Kidney (tissue), 14 donors: ENCODE measurements around the gene KCNH8. TPM values are rescaled to one million over a fixed set of nuclear protein-coding genes. Genes with fewer than 3 reads are reported as not detected.

Source experiments
- DNase-seq, 5 donors: peaks; one replicate each; pipeline ENCODE4 v3.0.0-alpha.2; 2013 to 2020
- FAIRE-seq: peaks from 2 replicates; lab custom pipeline; 2012; peaks lifted over from hg19 to GRCh38; lab: Jason Lieb, UNC
- H3K27ac ChIP-seq, 2 donors: one replicate each; pipeline ENCODE4 v1.7.0; 2013; ENCODE audit warnings: low read depth in 2 of 2, low read length in 2 of 2, inconsistent platforms in 1 of 2
- H3K27me3 ChIP-seq: one replicate; pipeline ENCODE4 v1.7.1; 2013; ENCODE audit warnings: low read length, inconsistent platforms; ENCODE audit not compliant: control insufficient read depth, insufficient read depth
- H3K36me3 ChIP-seq, 3 donors: one replicate each; pipeline versions ENCODE4 v1.7.0 to v1.7.1; 2013; ENCODE audit warnings: low read length in 3 of 3, control low read depth in 1 of 3, inconsistent platforms in 1 of 3; ENCODE audit not compliant: insufficient read depth in 3 of 3, control insufficient read depth in 2 of 3
- H3K4me1 ChIP-seq, 3 donors: one replicate each; pipeline versions ENCODE4 v1.7.0 to v1.7.1; 2013; ENCODE audit warnings: low read length in 3 of 3, inconsistent platforms in 1 of 3, low read depth in 1 of 3; ENCODE audit not compliant: control insufficient read depth in 2 of 3, insufficient read depth in 2 of 3
- H3K4me3 ChIP-seq, 3 donors: one replicate each; pipeline versions ENCODE4 v1.7.0 to v1.8.1; 2013; ENCODE audit warnings: low read length in 3 of 3, control low read depth in 1 of 3, inconsistent platforms in 1 of 3
- H3K9ac ChIP-seq, 3 donors: one replicate each; pipeline versions ENCODE4 v1.7.0 to v1.7.1; 2013; ENCODE audit warnings: low read length in 3 of 3, control low read depth in 1 of 3, inconsistent platforms in 1 of 3
- H3K9me3 ChIP-seq, 3 donors: one replicate each; pipeline versions ENCODE4 v1.7.0 to v1.7.1; 2013; ENCODE audit warnings: low read length in 3 of 3, control low read depth in 1 of 3, inconsistent platforms in 1 of 3; ENCODE audit not compliant: control insufficient read depth in 2 of 3, insufficient read depth in 1 of 3
- intact Hi-C: fragments of 100-400 bp; cut with DNase I; formaldehyde crosslinking; loops from one replicate; pipeline ENCODE4 v1.11.1; 2022
- polyA plus RNA-seq: library from polyadenylated mRNA; stranded (reverse); fragments of 350-450 nt; fragmentation: Illumina TruSeq; extraction: RNeasy Lipid Tissue Mini Kit (QIAGEN cat#74804); gene quantifications from one replicate; pipeline ENCODE4 v1.2.3, GENCODE V29; 2014; ENCODE audit warnings: low read depth, low replicate concordance; ENCODE audit not compliant: insufficient read depth
- total RNA-seq: library from RNA; stranded (reverse); fragmentation: NEBNext Ultra II Directional; extraction: Animal tissue kit (Norgen Biotek cat#: 25700); gene quantifications from one replicate; pipeline ENCODE4 v1.2.1, GENCODE V29; 2021
- TF ChIP-seq, protein P1 (sequence below): IDR thresholded peaks from 3 replicates; pipeline ENCODE4 v1.5.1; 2012; ENCODE audit warnings: mild to moderate bottlenecking, moderate library complexity, borderline replicate concordance; ENCODE audit not compliant: insufficient read depth; ENCODE audit errors: extremely low read depth
- donor health status: control.
- donor health status: control.
- donor health status: control.
- donor health status: control.
- donor health status: control.
- donor health status: DM: yes; HTN: yes; CAD: no.
- donor health status: Normal renal cell carcinoma (clear cell type).

Gene KCNH8
- total and polyA plus RNA-seq, 2 donors from 2014 or later, result 1.0 TPM; not detected in 1

DNA sequence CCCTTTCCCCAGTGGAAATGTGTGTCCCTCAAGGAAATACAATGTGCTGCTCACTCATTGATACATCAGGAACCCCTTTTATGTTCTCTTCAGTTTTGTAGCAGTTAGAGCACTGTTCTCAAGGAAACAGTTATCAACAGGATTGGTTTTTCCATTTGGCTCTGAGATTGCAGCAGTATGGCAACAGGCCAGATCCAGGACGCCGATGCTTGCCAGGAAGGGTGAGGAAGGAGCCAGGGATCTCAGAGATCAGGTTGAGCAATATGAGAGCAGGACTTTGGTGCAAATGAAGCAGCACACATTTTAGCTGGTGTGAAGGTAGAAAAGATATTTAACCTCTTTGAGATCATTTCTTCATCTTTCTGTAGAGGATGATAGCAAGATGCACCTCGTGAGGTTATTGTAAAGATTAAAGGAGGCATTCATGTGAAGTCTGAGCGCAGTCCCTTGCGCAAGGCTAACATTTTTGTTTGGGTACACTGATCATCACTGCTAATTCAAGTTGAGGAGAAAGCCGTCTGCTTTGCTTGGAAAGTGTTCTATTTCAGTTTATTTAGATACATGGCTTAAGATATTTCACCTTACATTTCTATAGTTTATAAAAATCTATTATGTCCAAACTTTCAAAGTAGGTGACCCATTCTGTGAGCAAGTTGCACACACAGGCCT is 68.5 kb downstream of the KCNH8 start:
- no peak for FAIRE-seq
- TF ChIP-seq, protein P1, sequence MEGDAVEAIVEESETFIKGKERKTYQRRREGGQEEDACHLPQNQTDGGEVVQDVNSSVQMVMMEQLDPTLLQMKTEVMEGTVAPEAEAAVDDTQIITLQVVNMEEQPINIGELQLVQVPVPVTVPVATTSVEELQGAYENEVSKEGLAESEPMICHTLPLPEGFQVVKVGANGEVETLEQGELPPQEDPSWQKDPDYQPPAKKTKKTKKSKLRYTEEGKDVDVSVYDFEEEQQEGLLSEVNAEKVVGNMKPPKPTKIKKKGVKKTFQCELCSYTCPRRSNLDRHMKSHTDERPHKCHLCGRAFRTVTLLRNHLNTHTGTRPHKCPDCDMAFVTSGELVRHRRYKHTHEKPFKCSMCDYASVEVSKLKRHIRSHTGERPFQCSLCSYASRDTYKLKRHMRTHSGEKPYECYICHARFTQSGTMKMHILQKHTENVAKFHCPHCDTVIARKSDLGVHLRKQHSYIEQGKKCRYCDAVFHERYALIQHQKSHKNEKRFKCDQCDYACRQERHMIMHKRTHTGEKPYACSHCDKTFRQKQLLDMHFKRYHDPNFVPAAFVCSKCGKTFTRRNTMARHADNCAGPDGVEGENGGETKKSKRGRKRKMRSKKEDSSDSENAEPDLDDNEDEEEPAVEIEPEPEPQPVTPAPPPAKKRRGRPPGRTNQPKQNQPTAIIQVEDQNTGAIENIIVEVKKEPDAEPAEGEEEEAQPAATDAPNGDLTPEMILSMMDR, result no peak
- H3K9me3 ChIP-seq, result no peaks in the 10 kb centered on the region
- intact Hi-C loops, result no loop called here
- no peaks in the 10 kb centered on the region for H3K36me3 ChIP-seq
- H3K4me1 ChIP-seq, result no peaks in the 10 kb centered on the region
- H3K9ac ChIP-seq, result no peak overlapping the region
- H3K27me3 ChIP-seq, result no peaks in the 10 kb centered on the region
- no peak overlapping the region for H3K4me3 ChIP-seq
- H3K27ac ChIP-seq, result no peak overlapping the region
- peak in 1 of 5 donors; percentile 51 for DNase-seq

DNA sequence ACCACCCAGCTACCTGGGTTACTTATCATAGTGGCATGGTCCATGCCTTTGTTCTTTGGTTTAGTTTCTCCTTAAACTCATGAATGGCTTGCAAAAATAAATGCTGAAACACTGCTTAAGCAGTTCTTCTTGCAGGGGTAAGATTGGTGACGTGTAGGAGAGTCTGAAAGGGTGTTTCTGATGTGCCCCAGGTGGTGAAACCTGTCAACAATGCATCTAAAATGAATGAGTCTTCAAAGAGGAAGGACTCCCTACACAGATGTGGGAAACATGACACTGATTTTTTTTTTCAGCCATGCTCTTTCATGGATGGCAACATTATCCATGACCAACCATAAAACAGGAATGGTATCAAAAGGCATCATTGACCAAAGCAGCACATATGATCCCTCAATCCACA is 72.0 kb downstream of the KCNH8 start:
- FAIRE-seq (no peak), DNase-seq (peak in 3 of 5 donors; percentile 44 to 67 (median 67))
- intact Hi-C loops, result no loop called here
- Histone ChIP-seq H3K9me3 (no peaks in the 10 kb centered on the region), H3K36me3 (no peaks in the 10 kb centered on the region), H3K27me3 (no peaks in the 10 kb centered on the region), H3K27ac (no peak overlapping the region), H3K4me3 (no peak overlapping the region), H3K4me1 (no peaks in the 10 kb centered on the region), H3K9ac (no peak overlapping the region)
- TF ChIP-seq, protein P1, result no peak

DNA sequence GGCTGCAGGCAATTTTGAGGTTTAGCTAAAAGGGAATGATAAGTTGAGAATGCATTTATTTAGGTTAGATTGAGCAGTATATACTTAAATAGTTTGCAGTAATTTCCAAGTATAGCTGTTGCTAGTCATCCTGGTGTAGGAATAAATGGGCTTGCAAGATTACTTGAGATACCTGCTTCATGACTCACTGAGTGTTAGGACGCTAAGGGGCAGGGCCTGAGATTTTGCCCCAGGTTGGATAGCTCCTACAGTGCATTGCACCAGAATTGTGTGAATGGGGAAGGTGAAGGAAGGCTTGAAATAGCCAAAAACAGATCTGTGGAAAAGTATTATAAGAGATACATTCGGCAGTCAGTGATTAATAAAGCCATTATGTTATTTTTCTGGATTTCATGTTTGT is 72.8 kb downstream of the KCNH8 start:
- no peak for FAIRE-seq
- Histone ChIP-seq H3K4me3 (no peak overlapping the region), H3K4me1 (no peaks in the 10 kb centered on the region), H3K9ac (no peak overlapping the region), H3K27ac (no peak overlapping the region), H3K9me3 (no peaks in the 10 kb centered on the region), H3K27me3 (no peaks in the 10 kb centered on the region), H3K36me3 (no peaks in the 10 kb centered on the region)
- intact Hi-C loops, result no loop called here
- no peak for DNase-seq
- TF ChIP-seq, protein P1, result no peak

DNA sequence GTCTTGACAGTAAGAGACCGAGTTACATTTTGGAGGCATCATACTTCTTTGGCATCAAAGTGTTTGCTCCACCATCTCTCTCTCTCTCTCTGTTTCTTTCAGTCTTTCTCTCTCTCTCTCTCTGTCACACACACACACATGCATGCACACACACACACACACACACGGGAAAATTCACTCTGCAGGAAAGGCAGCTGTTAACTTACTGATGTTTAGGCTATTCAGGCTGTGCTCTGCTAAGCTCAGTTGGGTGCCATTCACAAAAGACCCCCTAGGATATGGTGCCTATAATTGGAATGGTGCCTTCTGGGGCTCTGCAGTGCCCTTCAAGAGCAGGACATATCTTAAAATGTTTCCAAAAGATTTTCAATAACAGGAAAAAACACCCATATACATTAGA is 78.2 kb downstream of the KCNH8 start:
- H3K9me3 ChIP-seq, result no peaks in the 10 kb centered on the region
- TF ChIP-seq, protein P1, result no peak
- no peak for FAIRE-seq
- no peaks in the 10 kb centered on the region for H3K36me3 ChIP-seq
- no peak overlapping the region for H3K4me3 ChIP-seq
- H3K4me1 ChIP-seq, result no peaks in the 10 kb centered on the region
- intact Hi-C loops, result no loop called here
- no peak overlapping the region for H3K27ac ChIP-seq
- no peak overlapping the region for H3K9ac ChIP-seq
- DNase-seq, result no peak
- H3K27me3 ChIP-seq, result no peaks in the 10 kb centered on the region
